ENCODE measurements around the gene SCT. TPM values are rescaled to one million over a fixed set of nuclear protein-coding genes. Genes with fewer than 3 reads are reported as not detected.
A peak's percentile ranks its signal among the peaks of the same experiment; 100 is the strongest.

Gene SCT
- total RNA-seq, 2 donors from 2014 or later: 1.1 to 3.2 TPM

GRCh38 chr11:576811-577610, 50.0 kb downstream of the SCT start:
- Histone ChIP-seq H3K27me3 (no peaks in the 10 kb centered on the region), H3K9me3 (no peaks in the 10 kb centered on the region), H3K4me3 (peak overlapping the region; percentile 78), H3K27ac (peak overlapping the region; percentile 2), H3K36me3 (no peaks in the 10 kb centered on the region), H3K9ac (ENCODE audit: low read depth in 2 of 2, low read length in 2 of 2) (peak overlapping the region; percentile 62 to 92), H3K4me1 (peaks cover 16% of the 10 kb centered on the region)
- DNase-seq: no peak
- no peak for TF ChIP-seq CTCF (IDR thresholded peaks at IDR 0.05)
- intact Hi-C loops (cut with DNase I): loop anchor here (5.0 kb wide), 1 partner anchor 40 kb away; the partner anchor contains the start of gene IRF7

Other genes starting within 250 kb of the SCT start
- 100 to 1,000 TPM; 167 to 247 TPM for gene PKP3, start 233.0 kb downstream of the SCT start, total RNA-seq
- gene SIGIRR, start 212.2 kb downstream of the SCT start, total RNA-seq: 100 to 1,000 TPM in 1 of 2 donors, 10 to 100 TPM in 1; 91.4 to 177 TPM
- gene ANO9, start 185.2 kb downstream of the SCT start, total RNA-seq: 100 to 1,000 TPM; 121 to 129 TPM
- gene PTDSS2, start 176.9 kb downstream of the SCT start, total RNA-seq: 10 to 100 TPM; 20.6 to 27.6 TPM
- gene RNH1, start 119.9 kb downstream of the SCT start, total RNA-seq: 100 to 1,000 TPM; 106 to 140 TPM
- 10 to 100 TPM; 38.4 to 67.0 TPM for gene HRAS, start 91.6 kb downstream of the SCT start, total RNA-seq
- gene LRRC56, start 89.7 kb downstream of the SCT start, total RNA-seq: 1 to 10 TPM; 2.8 to 3.2 TPM
- gene LMNTD2, start 66.4 kb downstream of the SCT start, total RNA-seq: 10 to 100 TPM in 1 of 2 donors, 1 to 10 TPM in 1; 9.8 to 13.6 TPM
- 100 to 1,000 TPM; 108 to 139 TPM for gene RASSF7, start 66.2 kb downstream of the SCT start, total RNA-seq
- gene PHRF1, start 50.7 kb downstream of the SCT start, total RNA-seq: 10 to 100 TPM; 29.4 to 41.9 TPM
- gene IRF7, start 11.2 kb downstream of the SCT start, total RNA-seq: 10 to 100 TPM; 22.1 to 25.6 TPM
- gene CDHR5, start 2.2 kb downstream of the SCT start, total RNA-seq: 100 to 1,000 TPM; 140 to 310 TPM
- gene DRD4, start 10.1 kb upstream of the SCT start, total RNA-seq: under 1 TPM; 0.69 to 0.79 TPM
- gene DEAF1, start 68.0 kb upstream of the SCT start, total RNA-seq: 10 to 100 TPM; 21.7 to 25.8 TPM
- gene TMEM80, start 68.6 kb upstream of the SCT start, total RNA-seq: 10 to 100 TPM; 18.4 to 36.6 TPM
- 100 to 1,000 TPM; 192 to 254 TPM for gene EPS8L2, start 79.0 kb upstream of the SCT start, total RNA-seq
- 100 to 1,000 TPM; 195 to 274 TPM for gene TALDO1, start 120.3 kb upstream of the SCT start, total RNA-seq
- 10 to 100 TPM; 39.9 to 84.9 TPM for gene GATD1, start 150.3 kb upstream of the SCT start, total RNA-seq
- under 1 TPM; 0.35 to 0.40 TPM for gene CEND1, start 162.9 kb upstream of the SCT start, total RNA-seq
- 10 to 100 TPM; 31.8 to 37.7 TPM for gene SLC25A22, start 171.1 kb upstream of the SCT start, total RNA-seq
- gene PIDD1, start 178.1 kb upstream of the SCT start, total RNA-seq: 10 to 100 TPM; 17.7 to 47.5 TPM
- 1,000 to 10,000 TPM; 2,068 to 2,303 TPM for gene RPLP2, start 182.8 kb upstream of the SCT start, total RNA-seq
- 100 to 1,000 TPM; 139 to 155 TPM for gene PNPLA2, start 191.7 kb upstream of the SCT start, total RNA-seq
- gene CRACR2B, start 200.7 kb upstream of the SCT start, total RNA-seq: 100 to 1,000 TPM in 1 of 2 donors, 10 to 100 TPM in 1; 97.3 to 108 TPM
- 100 to 1,000 TPM; 371 to 396 TPM for gene CD151, start 205.8 kb upstream of the SCT start, total RNA-seq
- gene POLR2L, start 215.3 kb upstream of the SCT start, total RNA-seq: 100 to 1,000 TPM in 1 of 2 donors, 10 to 100 TPM in 1; 77.4 to 181 TPM
- 10 to 100 TPM; 12.1 to 12.7 TPM for gene TSPAN4, start 215.7 kb upstream of the SCT start, total RNA-seq

Data from colonic mucosa (tissue), 4 donors.